K562 (cell line): ENCODE results near the gene RGL2. TPM values are rescaled to one million over a fixed set of nuclear protein-coding genes. Genes with fewer than 3 reads are reported as not detected.

Experiments used
- ASH1L ChIP-seq: fragments of 450-650 bp; IDR thresholded peaks from 2 replicates; pipeline ENCODE4 v1.6.1; 2018; ENCODE audit warnings: borderline replicate concordance, mild to moderate bottlenecking, low read depth; ENCODE audit not compliant: partially characterized antibody
- ATF3 ChIP-seq, 2 experiments: fragments of 450-650 bp in 1 of 2; sonication (generic) in 1 of 2; formaldehyde crosslinking in 1 of 2; IDR thresholded peaks in 1 of 2; conservative IDR thresholded peaks in 1 of 2; 2 replicates each; pipeline versions ENCODE4 v1.6.1 to v1.8.1; 2016 to 2023; ENCODE audit warnings: mild to moderate bottlenecking in 2 of 2, moderate library complexity in 2 of 2, inconsistent platforms in 1 of 2, missing genetic modification reagents in 1 of 2
- ILK ChIP-seq: fragments of 450-650 bp; IDR thresholded peaks from 2 replicates; pipeline ENCODE4 v1.6.1; 2016; ENCODE audit warnings: missing genetic modification characterization, low read depth, mild to moderate bottlenecking, missing compliant biosample characterization, moderate library complexity, borderline replicate concordance
- JUND ChIP-seq, 2 experiments: IDR thresholded peaks; 2 replicates in 1 of 2; 3 replicates in 1 of 2; pipeline ENCODE4 v1.6.1; 2011; ENCODE audit warnings: borderline replicate concordance in 2 of 2, low read depth in 2 of 2, low read length in 2 of 2, improper control_type of control experiment in 1 of 2, missing biosample characterization in 1 of 2, missing genetic modification characterization in 1 of 2, missing genetic modification reagents in 1 of 2
- MYNN ChIP-seq, 2 experiments: sonication (generic); formaldehyde crosslinking in 1 of 2; IDR thresholded peaks; 2 replicates each; pipeline versions ENCODE4 v1.5.0 to v1.6.1; 2016 to 2020; ENCODE audit warnings: antibody characterized with exemption in 1 of 2, missing genetic modification reagents in 1 of 2
- PHF20 ChIP-seq: fragments of 450-650 bp; IDR thresholded peaks from 2 replicates; pipeline ENCODE4 v1.6.1; 2018; ENCODE audit not compliant: partially characterized antibody
- PHF21A ChIP-seq: fragments of 450-650 bp; IDR thresholded peaks from 2 replicates; pipeline ENCODE4 v1.6.1; 2017; ENCODE audit warnings: low read depth, borderline replicate concordance
- PYGO2 ChIP-seq: fragments of 450-650 bp; IDR thresholded peaks from 2 replicates; pipeline ENCODE4 v1.6.1; 2016; ENCODE audit warnings: mild to moderate bottlenecking, missing genetic modification characterization, moderate library complexity, missing compliant biosample characterization
- RNF219 ChIP-seq: fragments of 250-450 bp; sonication (Bioruptor Pico); IDR thresholded peaks from 2 replicates; pipeline ENCODE4 v1.5.0; 2022; ENCODE audit warnings: mild to moderate bottlenecking
- TAF1 ChIP-seq: IDR thresholded peaks from 2 replicates; pipeline ENCODE4 v1.6.1; 2011; ENCODE audit warnings: mild to moderate bottlenecking, low read length, moderate library complexity; ENCODE audit not compliant: insufficient read depth, control insufficient read depth, severe bottlenecking; ENCODE audit errors: extremely low read depth
- TBP ChIP-seq: optimal IDR thresholded peaks from 2 replicates; pipeline ENCODE3; 2011; ENCODE audit warnings: low read depth, low read length, improper control_type of control experiment
- TCF3 ChIP-seq: sonication (generic); formaldehyde crosslinking; IDR thresholded peaks from 2 replicates; pipeline ENCODE4 v1.4.0; 2020; ENCODE audit warnings: mild to moderate bottlenecking, missing genetic modification reagents
- ZNF133 ChIP-seq: fragments of 250-450 bp; sonication (Bioruptor Pico); IDR thresholded peaks from 2 replicates; pipeline ENCODE4 v1.4.0; 2020; ENCODE audit warnings: mild to moderate bottlenecking
- polyA plus RNA-seq, 8 experiments: library from polyadenylated mRNA; depleted of rRNA in 4 of 8; stranded (reverse) in 5 of 8; unstranded in 3 of 8; fragments of >200 nt; fragmentation: Nextera tagmentation in 2 of 8; fragmentation: Illumina TruSeq in 1 of 8; extraction: Ambion mirVana in 2 of 8; extraction: Trizol in 1 of 8; gene quantifications; 2 replicates each; pipeline versions ENCODE4 v1.2.1 to v1.2.3, GENCODE V29; 2011 to 2014; ENCODE audit warnings: inconsistent platforms in 1 of 8, missing spikeins in 1 of 8
- total RNA-seq, 7 experiments: library from RNA; depleted of rRNA in 6 of 7; stranded (reverse); fragments of >200 nt in 6 of 7; fragmentation: Illumina TruSeq in 2 of 7; extraction: Trizol in 2 of 7; gene quantifications; 2 replicates each; pipeline versions ENCODE4 v1.2.1 to v1.2.3, GENCODE V29; 2011 to 2021; ENCODE audit warnings: low replicate concordance in 1 of 7
- TF ChIP-seq, protein P1 (sequence below): fragments of 450-650 bp; IDR thresholded peaks from 2 replicates; pipeline ENCODE4 v1.6.1; 2018; ENCODE audit not compliant: partially characterized antibody
- TF ChIP-seq, protein P2 (sequence below): sonication (generic); formaldehyde crosslinking; IDR thresholded peaks from 2 replicates; pipeline ENCODE4 v1.8.1; 2023; ENCODE audit warnings: mild to moderate bottlenecking, missing genetic modification reagents, moderate library complexity

RGL2 gene
- total and polyA plus RNA-seq, 9 of the 15 experiments (the other 6 are each of a cell fraction or from before 2014, with no cell fraction given), result 1.8 to 57.1 (median 19.5) TPM

DNA sequence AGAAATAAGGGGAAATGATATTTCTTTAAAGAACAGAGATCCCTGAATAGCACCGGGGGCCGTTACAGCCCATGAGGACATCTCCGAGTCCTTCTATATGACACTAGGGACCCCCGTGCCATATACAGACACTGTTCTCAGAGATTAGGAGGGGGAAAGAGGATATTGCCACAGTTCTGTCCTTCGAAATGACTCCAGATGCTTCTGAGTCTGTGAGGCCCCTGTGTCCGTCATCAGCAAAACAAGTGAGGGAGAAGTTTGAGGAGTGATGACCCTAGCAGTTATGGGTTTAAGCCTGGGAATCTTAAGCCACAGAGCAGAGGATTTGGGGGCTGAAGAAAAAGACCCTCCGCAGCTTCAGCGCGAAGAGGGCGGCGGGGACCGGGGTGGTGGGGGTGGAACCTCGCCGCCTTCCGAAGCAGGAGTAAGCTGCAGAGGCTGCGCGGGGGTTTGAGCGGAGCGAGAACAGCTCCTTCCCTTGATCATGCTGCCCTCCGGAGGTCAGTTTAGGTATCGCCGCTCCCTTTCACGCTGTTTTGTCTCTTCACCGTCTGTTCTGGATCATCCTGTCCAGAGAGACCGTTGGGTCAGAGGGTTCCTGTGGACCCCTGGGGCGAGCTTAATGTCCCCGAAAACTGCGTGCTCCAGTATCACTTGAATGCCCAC lies 50.6 kb downstream of the RGL2 start (continued):
- TF ChIP-seq ATF3 (IDR thresholded peaks at IDR 0.05) (no peak), ATF3 (CRISPR knock-in tag; conservative IDR thresholded peaks at IDR 0.05) (0 out of 2 replicates have a peak, but pooled peaks have one; percentile 22), PYGO2 (tag) (no peak), RNF219 (CRISPR knock-in tag) (no peak), ASH1L (no peak), TBP (peak; percentile 64), PHF20 (peak; percentile 13), ZNF133 (CRISPR knock-in tag) (no peak), TCF3 (CRISPR knock-in tag) (no peak), ILK (tag) (no peak), MYNN (IDR thresholded peaks at IDR 0.05) (0 out of 2 replicates have a peak, but pooled peaks have one; percentile 32), MYNN (CRISPR knock-in tag; IDR thresholded peaks at IDR 0.05) (no peak), JUND (IDR thresholded peaks at IDR 0.05; ENCODE audit: borderline replicate concordance, low read depth, low read length) (peak; percentile 13; the same call in 1 of the 2 replicates), JUND (tag; IDR thresholded peaks at IDR 0.05; ENCODE audit: borderline replicate concordance, low read depth, low read length) (no peak; the same call in 2 of the 3 replicates), TAF1 (peak; percentile 21), PHF21A (peak; percentile 45; the same call in 1 of the 2 replicates)
- TF ChIP-seq, protein P1, sequence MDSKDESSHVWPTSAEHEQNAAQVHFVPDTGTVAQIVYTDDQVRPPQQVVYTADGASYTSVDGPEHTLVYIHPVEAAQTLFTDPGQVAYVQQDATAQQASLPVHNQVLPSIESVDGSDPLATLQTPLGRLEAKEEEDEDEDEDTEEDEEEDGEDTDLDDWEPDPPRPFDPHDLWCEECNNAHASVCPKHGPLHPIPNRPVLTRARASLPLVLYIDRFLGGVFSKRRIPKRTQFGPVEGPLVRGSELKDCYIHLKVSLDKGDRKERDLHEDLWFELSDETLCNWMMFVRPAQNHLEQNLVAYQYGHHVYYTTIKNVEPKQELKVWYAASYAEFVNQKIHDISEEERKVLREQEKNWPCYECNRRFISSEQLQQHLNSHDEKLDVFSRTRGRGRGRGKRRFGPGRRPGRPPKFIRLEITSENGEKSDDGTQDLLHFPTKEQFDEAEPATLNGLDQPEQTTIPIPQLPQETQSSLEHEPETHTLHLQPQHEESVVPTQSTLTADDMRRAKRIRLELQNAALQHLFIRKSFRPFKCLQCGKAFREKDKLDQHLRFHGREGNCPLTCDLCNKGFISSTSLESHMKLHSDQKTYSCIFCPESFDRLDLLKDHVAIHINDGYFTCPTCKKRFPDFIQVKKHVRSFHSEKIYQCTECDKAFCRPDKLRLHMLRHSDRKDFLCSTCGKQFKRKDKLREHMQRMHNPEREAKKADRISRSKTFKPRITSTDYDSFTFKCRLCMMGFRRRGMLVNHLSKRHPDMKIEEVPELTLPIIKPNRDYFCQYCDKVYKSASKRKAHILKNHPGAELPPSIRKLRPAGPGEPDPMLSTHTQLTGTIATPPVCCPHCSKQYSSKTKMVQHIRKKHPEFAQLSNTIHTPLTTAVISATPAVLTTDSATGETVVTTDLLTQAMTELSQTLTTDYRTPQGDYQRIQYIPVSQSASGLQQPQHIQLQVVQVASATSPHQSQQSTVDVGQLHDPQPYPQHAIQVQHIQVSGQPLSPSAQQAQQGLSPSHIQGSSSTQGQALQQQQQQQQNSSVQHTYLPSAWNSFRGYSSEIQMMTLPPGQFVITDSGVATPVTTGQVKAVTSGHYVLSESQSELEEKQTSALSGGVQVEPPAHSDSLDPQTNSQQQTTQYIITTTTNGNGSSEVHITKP, result peak; percentile 7
- TF ChIP-seq, protein P2, sequence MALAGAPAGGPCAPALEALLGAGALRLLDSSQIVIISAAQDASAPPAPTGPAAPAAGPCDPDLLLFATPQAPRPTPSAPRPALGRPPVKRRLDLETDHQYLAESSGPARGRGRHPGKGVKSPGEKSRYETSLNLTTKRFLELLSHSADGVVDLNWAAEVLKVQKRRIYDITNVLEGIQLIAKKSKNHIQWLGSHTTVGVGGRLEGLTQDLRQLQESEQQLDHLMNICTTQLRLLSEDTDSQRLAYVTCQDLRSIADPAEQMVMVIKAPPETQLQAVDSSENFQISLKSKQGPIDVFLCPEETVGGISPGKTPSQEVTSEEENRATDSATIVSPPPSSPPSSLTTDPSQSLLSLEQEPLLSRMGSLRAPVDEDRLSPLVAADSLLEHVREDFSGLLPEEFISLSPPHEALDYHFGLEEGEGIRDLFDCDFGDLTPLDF (CRISPR knock-in tag), result 0 out of 2 replicates have a peak, but pooled peaks have one; percentile 44
